Fibroblast of pulmonary artery (primary cell): Measurements from ENCODE around the gene PSEN2.

Experiments
- DNase-seq: peaks from one replicate; pipeline ENCODE4 v3.0.0-alpha.2; 2010; ENCODE audit warnings: low read depth
- H3K4me3 ChIP-seq: replicated peaks from 2 replicates; pipeline ENCODE4 v1.5.1; 2011; ENCODE audit warnings: low read depth, mild to moderate bottlenecking, control low read depth, low read length, moderate library complexity
- TF ChIP-seq, protein P1 (sequence below): IDR thresholded peaks from 2 replicates; pipeline ENCODE4 v1.5.1; 2011; ENCODE audit warnings: mild to moderate bottlenecking, control low read depth, low read length, inconsistent platforms; ENCODE audit errors: missing control alignments

Gene PSEN2

GRCh38 chr1:226881515-226882185, 11.2 kb downstream of the PSEN2 start:
- TF ChIP-seq, protein P1, sequence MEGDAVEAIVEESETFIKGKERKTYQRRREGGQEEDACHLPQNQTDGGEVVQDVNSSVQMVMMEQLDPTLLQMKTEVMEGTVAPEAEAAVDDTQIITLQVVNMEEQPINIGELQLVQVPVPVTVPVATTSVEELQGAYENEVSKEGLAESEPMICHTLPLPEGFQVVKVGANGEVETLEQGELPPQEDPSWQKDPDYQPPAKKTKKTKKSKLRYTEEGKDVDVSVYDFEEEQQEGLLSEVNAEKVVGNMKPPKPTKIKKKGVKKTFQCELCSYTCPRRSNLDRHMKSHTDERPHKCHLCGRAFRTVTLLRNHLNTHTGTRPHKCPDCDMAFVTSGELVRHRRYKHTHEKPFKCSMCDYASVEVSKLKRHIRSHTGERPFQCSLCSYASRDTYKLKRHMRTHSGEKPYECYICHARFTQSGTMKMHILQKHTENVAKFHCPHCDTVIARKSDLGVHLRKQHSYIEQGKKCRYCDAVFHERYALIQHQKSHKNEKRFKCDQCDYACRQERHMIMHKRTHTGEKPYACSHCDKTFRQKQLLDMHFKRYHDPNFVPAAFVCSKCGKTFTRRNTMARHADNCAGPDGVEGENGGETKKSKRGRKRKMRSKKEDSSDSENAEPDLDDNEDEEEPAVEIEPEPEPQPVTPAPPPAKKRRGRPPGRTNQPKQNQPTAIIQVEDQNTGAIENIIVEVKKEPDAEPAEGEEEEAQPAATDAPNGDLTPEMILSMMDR, result no peak
- DNase-seq, result no peak
- no peak overlapping the region for H3K4me3 ChIP-seq

GRCh38 chr1:226882187-226882586, 11.8 kb downstream of the PSEN2 start:
- DNase-seq, result no peak
- TF ChIP-seq, protein P1, result no peak
- no peak overlapping the region for H3K4me3 ChIP-seq

DNA sequence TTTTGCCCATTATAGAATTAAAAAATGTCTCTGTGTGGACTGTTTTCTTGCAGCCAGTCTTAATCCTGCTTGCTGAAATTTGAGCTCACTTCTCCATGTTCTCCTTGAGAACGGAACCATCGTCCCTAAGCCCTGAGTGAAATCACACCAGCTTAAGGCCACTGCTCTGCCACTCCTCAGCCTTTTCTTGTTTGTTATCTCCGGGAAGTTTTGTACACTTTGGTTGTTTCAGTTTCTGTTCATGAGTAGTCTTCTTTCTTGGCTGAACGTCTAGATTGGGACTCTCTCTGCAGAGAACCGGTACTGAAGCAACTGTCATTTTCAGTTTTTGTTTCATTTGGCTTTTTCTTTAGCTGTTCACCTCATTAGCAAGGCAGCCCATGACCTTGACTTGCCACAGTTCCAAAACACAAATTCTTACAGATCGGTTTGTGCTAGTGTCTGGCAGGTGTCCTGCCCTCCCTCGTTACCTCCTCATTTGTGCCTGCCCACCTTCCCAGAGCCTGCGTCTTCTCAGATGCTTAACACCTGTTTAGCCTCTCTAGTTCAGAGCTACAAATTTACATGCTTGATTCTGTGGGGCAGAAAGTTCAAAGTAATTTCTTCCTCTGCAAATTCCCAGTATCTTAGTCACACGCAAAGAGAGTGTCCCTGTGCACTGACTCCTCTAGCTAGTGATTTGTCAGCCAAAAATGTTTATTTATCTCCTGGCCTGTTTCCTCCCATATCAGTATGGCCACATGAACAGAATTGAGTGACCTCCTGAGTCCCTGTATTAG, 12.4 kb downstream of the PSEN2 start:
- TF ChIP-seq, protein P1, result no peak
- H3K4me3 ChIP-seq, result no peak overlapping the region
- no peak for DNase-seq

DNA sequence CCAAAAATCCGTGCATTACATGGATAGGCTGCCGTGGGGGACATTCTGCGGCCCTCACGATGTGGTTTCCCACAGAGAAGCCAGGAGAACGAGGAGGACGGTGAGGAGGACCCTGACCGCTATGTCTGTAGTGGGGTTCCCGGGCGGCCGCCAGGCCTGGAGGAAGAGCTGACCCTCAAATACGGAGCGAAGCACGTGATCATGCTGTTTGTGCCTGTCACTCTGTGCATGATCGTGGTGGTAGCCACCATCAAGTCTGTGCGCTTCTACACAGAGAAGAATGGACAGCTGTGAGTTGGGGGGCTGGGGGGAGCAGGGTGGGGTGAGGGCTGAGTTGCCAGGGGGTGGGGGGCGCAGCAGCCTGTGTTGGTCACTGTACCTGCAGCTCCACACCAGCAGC, 13.2 kb downstream of the PSEN2 start:
- DNase-seq, result no peak
- H3K4me3 ChIP-seq, result no peak overlapping the region
- TF ChIP-seq, protein P1, result no peak

- DNase-seq, result no peak
- H3K4me3 ChIP-seq, result no peak overlapping the region
- TF ChIP-seq, protein P1, result no peak
These were observed 13.8 kb downstream of the PSEN2 start for GRCh38 chr1:226884116-226884625.

- TF ChIP-seq, protein P1, result no peak
- no peak for DNase-seq
- H3K4me3 ChIP-seq, result no peak overlapping the region
These were observed 14.8 kb downstream of the PSEN2 start for GRCh38 chr1:226884966-226885820.
